Measurements from ENCODE around the gene HCST. TPM values are rescaled to one million over a fixed set of nuclear protein-coding genes. Genes with fewer than 3 reads are reported as not detected.
"Not testable (repeated sequence)": the region's sequence is repeated elsewhere in the genome, so short reads cannot be mapped to it uniquely, and the experiment has no call there.

HCST gene
- 93.1 and 96.2 TPM in 2 replicates for total RNA-seq

- intact Hi-C loops (cut with micrococcal nuclease): loop anchor here (2.0 to 5.0 kb wide), 2 partner anchors 157 to 190 kb away; partner anchors contain the start of genes PSENEN and U2AF1L4
Measured at GRCh38 chr19:35901854-35902661, at the start of gene HCST. Gene HCST, plus strand, starts transcription at chr19:35902529. Its CDS starts 65 bp downstream, at chr19:35902594.

GRCh38 chr19:35853038-35853756 is 49.1 kb upstream of the HCST start:
- intact Hi-C loops (cut with micrococcal nuclease): no loop called here

- intact Hi-C loops (cut with micrococcal nuclease): no loop called here
Measured at GRCh38 chr19:35856546-35857149, 45.7 kb upstream of the HCST start, which contains the start of gene KIRREL2. Gene KIRREL2, plus strand, starts transcription at chr19:35856911. Its CDS starts 209 bp downstream, at chr19:35857120.

GRCh38 chr19:35858311-35858710 is 44.0 kb upstream of the HCST start:
- intact Hi-C loops (cut with micrococcal nuclease): no loop called here

- intact Hi-C loops (cut with micrococcal nuclease): no loop called here
Measured at GRCh38 chr19:35859414-35859813, 42.9 kb upstream of the HCST start.

GRCh38 chr19:35860436-35860817 is 41.9 kb upstream of the HCST start:
- intact Hi-C loops (cut with micrococcal nuclease): loop anchor here (10.0 kb wide), 1 partner anchor 166 kb away; no protein-coding TSS in a partner anchor

GRCh38 chr19:35860818-35861639 is 41.3 kb upstream of the HCST start:
- intact Hi-C loops (cut with micrococcal nuclease): loop anchor here (10.0 kb wide), 1 partner anchor 166 kb away; no protein-coding TSS in a partner anchor

- intact Hi-C loops (cut with micrococcal nuclease): loop anchor here (10.0 kb wide), 1 partner anchor 167 kb away; no protein-coding TSS in a partner anchor
Measured at GRCh38 chr19:35861640-35862160, 40.6 kb upstream of the HCST start.

GRCh38 chr19:35862528-35862927 is 39.8 kb upstream of the HCST start:
- intact Hi-C loops (cut with micrococcal nuclease): loop anchor here (10.0 kb wide), 1 partner anchor 168 kb away; no protein-coding TSS in a partner anchor

- intact Hi-C loops (cut with micrococcal nuclease): loop anchor here (10.0 kb wide), 1 partner anchor 168 kb away; no protein-coding TSS in a partner anchor
Measured at GRCh38 chr19:35863018-35863417, 39.3 kb upstream of the HCST start.

GRCh38 chr19:35868172-35868822 is 34.0 kb upstream of the HCST start, which contains the start of gene APLP1:
Gene APLP1, plus strand, starts transcription at chr19:35868574. Its CDS starts 63 bp downstream, at chr19:35868637.
- intact Hi-C loops (cut with micrococcal nuclease): loop anchor here (2.0 to 10.0 kb wide), 2 partner anchors 93 to 173 kb away; partner anchors contain the start of gene ARHGAP33

GRCh38 chr19:35868823-35869326 is 33.5 kb upstream of the HCST start:
- intact Hi-C loops (cut with micrococcal nuclease): loop anchor here (2.0 to 10.0 kb wide), 2 partner anchors 94 to 174 kb away; partner anchors contain the start of gene ARHGAP33

GRCh38 chr19:35869327-35870123 is 32.8 kb upstream of the HCST start:
- intact Hi-C loops (cut with micrococcal nuclease): loop anchor here (2.0 to 10.0 kb wide), 2 partner anchors 95 to 175 kb away; partner anchors contain the start of gene ARHGAP33

- intact Hi-C loops (cut with micrococcal nuclease): not testable (repeated sequence)
Measured at GRCh38 chr19:35870124-35870736, 32.1 kb upstream of the HCST start.

- intact Hi-C loops (cut with micrococcal nuclease): no loop called here
Measured at GRCh38 chr19:35870798-35871197, 31.5 kb upstream of the HCST start.

GRCh38 chr19:35871611-35872010 is 30.7 kb upstream of the HCST start:
- intact Hi-C loops (cut with micrococcal nuclease): no loop called here

- intact Hi-C loops (cut with micrococcal nuclease): no loop called here
Measured at GRCh38 chr19:35872180-35872579, 30.1 kb upstream of the HCST start.

- intact Hi-C loops (cut with micrococcal nuclease): no loop called here
Measured at GRCh38 chr19:35874392-35874930, 27.9 kb upstream of the HCST start.
